ENCODE measurements around the gene UGT3A1. TPM values are rescaled to one million over a fixed set of nuclear protein-coding genes. Genes with fewer than 3 reads are reported as not detected.

The UGT3A1 gene
- total and polyA plus RNA-seq, 2 of the 13 experiments (the other 11 are each of a cell fraction or from before 2014, with no cell fraction given) = not detected

- no peak overlapping the region for H3K9ac ChIP-seq (ENCODE audit: insufficient read depth, low read depth, low read length)
- FAIRE-seq = no peak
- no peaks in the 10 kb centered on the region for H3K27me3 ChIP-seq (ENCODE audit: control insufficient read depth in 1 of 2, insufficient read depth in 2 of 2, low read length in 2 of 2)
- intact Hi-C loops (cut with micrococcal nuclease; ENCODE audit: unreplicated experiment) (no loop called here), in situ Hi-C loops (cut with HindIII; ENCODE audit: extremely low pct_ligation_motif_present, low pct_unique_long_range_greater_than_20kb) (loop anchor here (10.0 kb wide), 1 partner anchor 148 kb away; no protein-coding TSS in a partner anchor)
- ATAC-seq = no peak
- H3K36me3 ChIP-seq (replicated peaks in 1 of 2; ENCODE audit: control insufficient read depth in 1 of 2, insufficient read depth in 2 of 2, low read length in 2 of 2) = no peaks in the 10 kb centered on the region
- DNase-seq (ENCODE audit: low spot score) = no peak
- H3K4me1 ChIP-seq (ENCODE audit: insufficient read depth, low read length) = no peaks in the 10 kb centered on the region
- no peaks in the 10 kb centered on the region for H4K20me1 ChIP-seq (ENCODE audit: insufficient read depth, low read length)
- H3K9me3 ChIP-seq (ENCODE audit: low read length) = no peaks in the 10 kb centered on the region
- no peaks in the 10 kb centered on the region for H3K79me2 ChIP-seq (ENCODE audit: insufficient read depth, low read length)
- no peak overlapping the region for H2AFZ ChIP-seq (ENCODE audit: low read length)
- ChIA-PET CTCF (ENCODE audit: low intra/inter-chr PET ratio, low total read pairs) (no interaction called here), POLR2A (no interaction called here)
- no TSS peak for BruUV-seq (replicated peaks)
- H3K4me2 ChIP-seq (ENCODE audit: low read depth, low read length) = no peak overlapping the region
- 11% methylated on average over 7 of the region's 7 CpGs for WGBS (ENCODE audit: low lambda C conversion rate)
- H3K4me3 ChIP-seq (replicated peaks in 1 of 3; ENCODE audit: insufficient read depth in 1 of 3, low read depth in 2 of 3, low read length in 3 of 3) = no peak overlapping the region
- H3K27ac ChIP-seq (ENCODE audit: extremely low read length, insufficient read depth, low read length) = no peak overlapping the region
- TF ChIP-seq MYPOP (CRISPR knock-in tag; IDR thresholded peaks at IDR 0.05) (no peak), PAF1 (CRISPR knock-in tag; IDR thresholded peaks at IDR 0.05) (no peak), ZNF646 (CRISPR knock-in tag; IDR thresholded peaks at IDR 0.05) (no peak), NKX3-1 (CRISPR knock-in tag; IDR thresholded peaks at IDR 0.05) (no peak), ZNF354B (CRISPR knock-in tag; IDR thresholded peaks at IDR 0.05) (no peak), SOX6 (IDR thresholded peaks at IDR 0.05) (no peak), SOX6 (CRISPR knock-in tag; IDR thresholded peaks at IDR 0.05) (no peak), GLMP (CRISPR knock-in tag; IDR thresholded peaks at IDR 0.05; ENCODE audit: borderline replicate concordance) (no peak), FOXA3 (CRISPR knock-in tag; IDR thresholded peaks at IDR 0.05) (no peak), ZNF879 (CRISPR knock-in tag; IDR thresholded peaks at IDR 0.05) (no peak), HDAC6 (IDR thresholded peaks at IDR 0.05; ENCODE audit: low read depth, low read length) (no peak)
- TF ChIP-seq, protein P1, sequence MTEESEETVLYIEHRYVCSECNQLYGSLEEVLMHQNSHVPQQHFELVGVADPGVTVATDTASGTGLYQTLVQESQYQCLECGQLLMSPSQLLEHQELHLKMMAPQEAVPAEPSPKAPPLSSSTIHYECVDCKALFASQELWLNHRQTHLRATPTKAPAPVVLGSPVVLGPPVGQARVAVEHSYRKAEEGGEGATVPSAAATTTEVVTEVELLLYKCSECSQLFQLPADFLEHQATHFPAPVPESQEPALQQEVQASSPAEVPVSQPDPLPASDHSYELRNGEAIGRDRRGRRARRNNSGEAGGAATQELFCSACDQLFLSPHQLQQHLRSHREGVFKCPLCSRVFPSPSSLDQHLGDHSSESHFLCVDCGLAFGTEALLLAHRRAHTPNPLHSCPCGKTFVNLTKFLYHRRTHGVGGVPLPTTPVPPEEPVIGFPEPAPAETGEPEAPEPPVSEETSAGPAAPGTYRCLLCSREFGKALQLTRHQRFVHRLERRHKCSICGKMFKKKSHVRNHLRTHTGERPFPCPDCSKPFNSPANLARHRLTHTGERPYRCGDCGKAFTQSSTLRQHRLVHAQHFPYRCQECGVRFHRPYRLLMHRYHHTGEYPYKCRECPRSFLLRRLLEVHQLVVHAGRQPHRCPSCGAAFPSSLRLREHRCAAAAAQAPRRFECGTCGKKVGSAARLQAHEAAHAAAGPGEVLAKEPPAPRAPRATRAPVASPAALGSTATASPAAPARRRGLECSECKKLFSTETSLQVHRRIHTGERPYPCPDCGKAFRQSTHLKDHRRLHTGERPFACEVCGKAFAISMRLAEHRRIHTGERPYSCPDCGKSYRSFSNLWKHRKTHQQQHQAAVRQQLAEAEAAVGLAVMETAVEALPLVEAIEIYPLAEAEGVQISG (CRISPR knock-in tag; IDR thresholded peaks at IDR 0.05) = no peak
Observed at GRCh38 chr5:35922468-35922867, 68.7 kb downstream of the UGT3A1 start.
